NCI-H187 (cell line): ENCODE measurements around the gene KLHDC8B.
"Not testable (repeated sequence)": the region's sequence is repeated elsewhere in the genome, so short reads cannot be mapped to it uniquely, and the experiment has no call there.

Source experiments
- DNase-seq, 2 experiments: peaks; one replicate each; lab custom pipeline; 2025; lab: John Stamatoyannopoulos, UW

Gene KLHDC8B

DNA sequence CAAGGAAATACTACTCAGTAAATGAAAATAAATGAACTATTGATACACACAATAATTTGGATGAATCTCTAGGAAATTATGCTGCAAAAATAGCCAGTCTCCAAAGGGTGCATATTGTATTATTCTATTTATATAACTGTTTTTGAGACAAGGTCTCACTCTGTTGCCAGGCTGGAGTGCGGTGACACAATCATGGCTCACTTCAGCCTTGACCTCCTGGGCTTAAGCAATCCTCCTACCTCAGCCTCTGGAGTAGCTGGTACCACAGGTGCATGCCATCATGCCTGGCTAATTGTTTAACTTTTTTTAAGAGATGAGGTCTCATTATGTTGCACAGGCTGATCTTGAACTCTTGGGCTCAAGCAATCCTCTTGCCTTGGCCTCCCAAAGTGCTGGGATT, 12.5 kb downstream of the KLHDC8B start:
- DNase-seq = no peak

DNA sequence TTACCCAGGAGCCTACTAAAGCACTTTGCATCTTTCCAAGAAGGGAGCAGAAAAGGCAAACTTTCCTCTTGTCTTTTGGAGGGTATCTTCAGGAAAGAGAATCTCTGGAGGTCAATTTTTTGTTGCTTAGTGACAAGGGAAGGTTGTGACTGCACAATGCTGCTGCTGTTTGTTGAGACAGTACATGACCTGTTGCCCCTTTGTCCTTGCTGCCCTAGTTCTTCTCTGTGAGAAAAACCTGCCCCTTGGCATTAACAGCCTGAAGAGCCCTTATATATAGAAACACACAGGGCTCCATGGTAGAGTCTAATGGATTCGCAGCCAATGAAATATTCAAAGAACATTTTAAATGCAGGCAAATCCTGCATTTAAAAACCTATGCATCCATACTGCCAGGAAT, 20.3 kb downstream of the KLHDC8B start:
- no peak for DNase-seq

DNA sequence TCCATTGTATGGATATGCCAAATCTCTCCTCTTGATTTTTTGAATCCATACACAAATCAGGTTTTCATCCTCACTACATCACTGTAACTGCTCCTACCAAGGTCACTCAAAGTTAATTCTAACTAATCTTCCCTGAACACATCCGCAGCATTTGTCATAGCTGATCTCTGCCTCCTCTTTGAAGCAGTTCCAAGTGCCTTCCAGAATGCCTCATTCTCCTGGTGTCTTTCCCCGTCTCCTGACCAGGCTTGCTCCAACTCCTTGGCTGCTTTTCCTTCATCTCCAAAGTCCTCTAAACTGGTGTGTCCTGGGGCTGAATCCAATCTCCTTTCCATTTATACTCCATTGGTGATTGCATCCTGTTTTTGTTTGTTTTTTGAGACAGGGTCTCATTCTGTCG, 26.8 kb downstream of the KLHDC8B start:
- DNase-seq = no peak

DNA sequence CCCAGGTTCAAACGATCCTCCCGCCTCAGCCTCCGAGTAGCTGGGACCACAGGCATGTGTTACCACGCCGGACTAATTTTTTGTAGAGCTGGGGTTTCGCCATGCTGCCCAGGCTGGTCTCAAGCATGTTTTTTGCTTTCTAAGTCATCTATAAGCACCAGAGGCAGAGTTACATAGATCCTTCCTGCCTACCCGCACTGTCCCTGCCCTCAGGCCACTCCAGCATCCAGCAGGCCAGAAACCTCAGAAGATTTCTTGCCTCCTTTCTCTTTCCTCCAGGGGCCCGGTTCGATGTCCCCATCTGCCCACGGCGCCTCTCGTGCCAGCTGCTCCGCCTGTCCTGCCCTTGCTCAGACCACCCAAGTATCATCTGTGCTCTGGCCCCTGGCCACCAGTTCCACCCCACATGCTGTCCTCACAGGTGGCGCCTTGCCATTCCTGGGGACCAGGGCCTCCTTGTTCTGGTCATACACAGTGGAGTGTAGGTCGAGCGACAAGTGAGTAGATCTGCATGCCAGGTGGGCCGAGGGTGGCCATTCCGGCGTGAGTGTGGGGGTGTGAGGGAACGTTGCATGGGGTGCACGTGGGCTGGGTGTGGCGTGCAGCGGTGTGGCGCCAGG, 27.3 kb downstream of the KLHDC8B start:
- DNase-seq = no peak

DNA sequence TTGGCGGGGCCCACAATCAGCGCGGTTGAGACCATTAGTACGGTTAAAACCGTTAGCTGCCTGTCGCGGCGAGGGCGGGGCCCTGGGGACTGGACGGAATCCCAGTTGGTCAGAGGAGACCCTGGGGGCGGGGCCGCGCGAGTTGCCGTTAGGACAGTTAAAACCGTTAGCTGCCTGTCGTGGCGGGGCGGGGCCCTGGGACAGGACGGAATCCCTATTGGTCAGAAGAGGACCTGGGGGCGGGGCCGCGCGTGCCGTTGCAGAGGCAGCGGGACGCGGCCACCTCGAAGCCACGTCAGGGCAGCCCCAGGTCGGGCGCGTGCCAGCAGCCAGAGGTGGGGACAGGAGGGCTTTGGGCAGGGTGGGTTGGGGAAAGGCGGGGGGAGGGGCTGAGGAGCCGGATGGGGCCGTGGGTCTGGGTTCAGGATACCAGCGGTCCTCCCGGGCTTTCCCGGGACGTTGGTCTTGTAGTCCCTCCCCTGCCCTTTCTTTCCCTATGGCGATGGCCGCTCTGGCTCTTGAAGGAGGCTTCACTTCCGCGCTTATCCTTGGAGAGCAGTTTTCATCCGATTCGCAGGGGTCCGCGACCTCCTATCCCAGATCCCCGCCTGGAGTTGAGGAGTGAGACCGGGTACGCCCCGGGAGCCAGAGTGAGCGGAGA, 28.0 kb downstream of the KLHDC8B start:
- DNase-seq = no peak

DNA sequence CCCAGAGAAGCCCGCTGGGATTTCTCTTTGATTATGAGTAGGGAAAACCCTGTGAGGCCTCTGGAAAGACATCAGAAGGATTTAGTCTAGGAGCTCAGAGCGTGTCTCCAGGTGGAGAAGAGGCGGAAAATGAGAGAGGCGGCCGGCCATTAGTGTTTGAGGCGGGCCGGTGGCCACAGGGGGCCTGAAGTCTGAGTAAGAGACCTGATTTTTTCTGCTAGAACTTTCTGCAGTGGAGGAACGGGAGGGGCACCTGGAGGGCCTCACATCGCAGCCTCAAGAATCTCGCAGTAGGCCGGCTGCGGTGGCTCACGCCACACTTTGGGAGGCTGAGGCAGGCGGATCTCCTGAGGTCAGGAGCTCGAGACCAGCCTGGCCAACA, 28.5 kb downstream of the KLHDC8B start:
- DNase-seq = no peak

DNA sequence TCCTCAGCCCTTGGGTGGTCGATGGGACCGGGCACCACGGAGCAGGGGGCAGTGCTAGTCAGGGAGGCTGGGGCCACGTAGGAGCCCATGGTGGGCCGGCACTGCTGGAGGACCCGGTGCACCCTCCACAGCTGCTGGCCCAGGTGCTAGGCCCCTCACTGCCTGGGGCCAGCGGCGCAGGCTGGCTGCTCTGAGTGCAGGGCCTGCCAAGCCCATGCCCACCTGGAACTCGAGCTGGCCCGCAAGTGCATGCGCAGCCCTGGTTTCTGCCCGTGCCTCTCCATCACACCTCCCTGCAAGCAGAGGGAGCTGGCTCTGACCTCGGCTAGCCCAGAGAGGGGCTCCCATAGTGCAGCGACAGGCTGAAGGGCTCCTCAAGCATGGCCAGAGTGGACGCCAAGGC, 42.1 kb downstream of the KLHDC8B start:
- no peak for DNase-seq

DNA sequence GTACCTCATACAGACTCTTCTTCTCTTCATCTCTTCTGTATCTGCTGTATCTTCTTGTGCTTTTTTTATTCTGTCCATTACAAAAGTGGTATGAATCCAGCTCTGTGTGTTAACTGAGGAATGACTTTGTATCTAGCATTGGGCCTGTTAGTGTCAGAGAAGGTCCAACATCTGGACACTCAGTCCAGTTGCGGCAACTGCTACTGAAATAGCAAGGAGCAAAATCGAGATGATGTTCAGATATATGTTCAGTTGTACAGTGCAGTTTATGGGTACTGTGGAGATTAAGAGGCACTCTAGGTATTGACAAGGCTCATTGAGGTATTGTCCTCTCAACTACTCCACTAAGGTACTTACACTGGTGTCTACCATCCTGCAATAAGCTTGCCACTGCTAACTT, 42.6 kb downstream of the KLHDC8B start:
- DNase-seq = no peak

DNA sequence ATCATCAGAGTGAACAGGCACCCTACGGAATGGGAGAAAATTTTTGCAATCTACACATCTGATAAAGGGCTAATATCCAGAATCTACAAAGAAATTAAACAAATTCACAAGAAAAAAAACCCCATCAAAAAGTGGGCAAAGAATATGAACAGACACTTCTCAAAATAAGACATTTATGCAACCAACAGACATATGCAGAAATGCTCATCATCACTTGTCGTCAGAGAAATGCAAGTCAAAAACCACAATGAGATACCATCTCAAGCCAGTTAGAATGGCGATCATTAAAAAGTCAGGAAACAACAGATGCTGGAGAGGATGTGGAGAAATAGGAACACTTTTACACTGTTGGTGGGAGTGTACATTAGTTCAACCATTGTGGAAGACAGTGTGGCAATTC, 45.3 kb downstream of the KLHDC8B start:
- DNase-seq = not testable (repeated sequence)

DNA sequence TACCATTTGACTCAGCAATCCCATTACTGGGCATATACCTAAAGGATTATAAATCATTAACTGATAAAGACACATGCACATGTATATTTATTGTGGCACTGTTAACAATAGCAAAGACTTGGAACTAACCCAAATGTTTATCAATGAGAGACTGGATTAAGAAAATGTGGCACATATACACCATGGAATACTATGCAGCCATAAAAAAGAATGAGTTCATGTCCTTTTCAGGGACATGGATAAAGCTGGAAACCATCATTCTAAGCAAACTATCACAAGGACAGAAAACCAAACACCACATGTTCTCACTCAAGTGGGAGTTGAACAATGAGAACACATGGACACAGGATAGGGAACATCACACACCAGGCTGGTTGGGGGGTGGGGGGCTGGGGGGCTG, 45.7 kb downstream of the KLHDC8B start:
- not testable (repeated sequence) for DNase-seq

DNA sequence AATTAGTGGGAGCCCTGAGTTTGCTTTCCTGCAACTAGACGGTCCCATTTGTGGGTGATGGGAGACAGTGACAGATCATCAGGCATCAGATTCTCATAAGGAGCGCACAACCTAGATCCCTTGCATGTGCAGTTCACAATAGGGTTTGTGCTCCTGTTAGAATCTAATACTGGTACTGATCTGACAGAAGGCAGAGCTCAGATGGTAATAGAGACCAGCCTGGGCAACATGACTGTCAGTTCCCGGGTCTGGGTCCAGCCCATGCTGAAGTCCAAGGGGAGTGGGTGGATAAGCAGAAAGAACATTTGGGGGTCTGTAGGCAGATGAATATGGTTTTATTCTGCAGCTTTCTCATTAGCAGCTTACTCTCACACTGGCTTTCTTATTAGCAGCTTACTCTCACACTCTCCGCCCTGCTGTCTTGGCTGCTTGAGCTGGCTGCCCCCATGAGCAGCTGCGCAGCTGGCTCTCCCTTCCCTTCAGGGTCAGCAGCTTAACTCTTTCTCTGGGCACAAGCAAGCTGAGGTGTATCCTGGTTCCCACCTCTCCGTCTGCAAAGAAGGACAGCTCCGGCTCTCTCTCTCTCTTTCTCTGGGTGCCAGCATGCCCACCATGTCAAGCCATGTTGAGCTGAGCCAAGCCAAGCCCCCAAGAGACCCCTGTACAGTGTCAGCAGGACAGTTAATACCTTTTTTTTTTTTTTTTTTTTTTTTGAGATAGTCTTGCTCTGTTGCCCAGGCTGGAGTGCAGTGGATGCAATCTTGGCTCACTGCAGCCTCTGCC, 46.5 kb downstream of the KLHDC8B start:
- DNase-seq = no peak

DNA sequence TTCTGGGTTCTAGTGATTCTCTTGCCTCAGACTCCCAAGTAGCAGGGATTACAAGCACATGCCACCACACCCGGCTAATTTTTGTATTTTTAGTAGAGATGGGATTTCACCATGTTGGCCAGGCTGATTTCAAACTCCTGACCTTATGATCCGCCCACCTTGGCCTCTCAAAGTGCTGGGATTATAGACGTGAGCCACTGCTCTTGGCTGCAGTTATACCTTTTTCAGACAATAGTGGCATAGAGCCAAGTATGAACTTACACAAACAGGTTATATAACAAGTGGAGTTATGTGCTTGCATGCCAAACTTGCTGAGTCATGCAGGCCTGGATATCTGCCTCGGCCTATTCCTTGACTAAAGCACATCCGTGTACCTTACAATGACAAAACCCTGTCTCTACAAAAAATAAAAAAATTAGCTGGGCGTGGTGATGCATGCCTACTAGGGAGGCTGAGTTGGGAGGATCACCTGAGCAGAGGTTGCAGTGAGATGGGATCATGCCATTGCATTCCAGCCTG, 47.1 kb downstream of the KLHDC8B start:
- DNase-seq = not testable (repeated sequence)

DNA sequence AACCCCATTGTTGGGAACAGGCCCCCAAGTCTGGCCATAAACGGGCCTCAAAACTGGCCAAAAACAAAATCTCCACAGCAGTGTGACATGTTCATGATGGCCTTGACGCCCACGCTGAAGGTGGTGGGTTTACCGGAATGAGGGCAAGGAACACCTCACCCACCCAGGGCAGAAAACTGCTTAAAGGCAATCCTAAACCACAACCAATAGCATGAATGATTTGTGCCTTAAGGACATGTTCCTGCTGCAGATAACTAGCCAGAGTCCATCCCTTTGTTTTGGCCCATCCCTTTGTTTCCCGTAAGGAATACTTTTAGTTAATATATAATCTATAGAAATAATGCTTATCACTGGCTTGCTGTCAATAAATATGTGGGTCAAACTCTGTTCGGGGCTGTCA, 47.7 kb downstream of the KLHDC8B start:
- DNase-seq = no peak

DNA sequence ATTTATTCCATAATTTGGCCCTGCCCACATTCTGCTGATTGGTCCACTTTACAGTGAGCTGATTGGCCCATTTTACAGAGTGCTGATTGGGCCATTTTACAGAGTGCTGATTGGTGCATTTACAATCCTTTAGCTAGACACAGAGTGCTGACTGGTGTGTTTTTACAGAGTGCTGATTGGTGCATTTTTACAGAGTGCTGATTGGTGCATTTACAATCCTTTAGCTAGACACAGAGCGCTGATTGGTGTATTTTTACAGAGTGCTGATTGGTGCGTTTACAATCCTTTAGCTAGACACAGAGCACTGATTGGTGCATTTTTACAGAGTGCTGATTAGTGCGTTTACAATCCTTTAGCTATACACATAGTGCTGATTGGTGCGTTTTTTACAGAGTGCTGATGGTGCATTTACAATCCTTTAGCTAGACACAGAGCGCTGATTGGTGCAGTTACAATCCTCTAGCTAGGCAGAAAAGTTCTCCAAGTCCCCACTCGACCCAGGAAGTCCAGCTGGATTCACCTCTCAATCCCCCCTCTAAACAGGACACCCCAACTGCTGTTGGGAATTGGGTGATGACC, 49.7 kb downstream of the KLHDC8B start:
- not testable (repeated sequence) for DNase-seq

DNA sequence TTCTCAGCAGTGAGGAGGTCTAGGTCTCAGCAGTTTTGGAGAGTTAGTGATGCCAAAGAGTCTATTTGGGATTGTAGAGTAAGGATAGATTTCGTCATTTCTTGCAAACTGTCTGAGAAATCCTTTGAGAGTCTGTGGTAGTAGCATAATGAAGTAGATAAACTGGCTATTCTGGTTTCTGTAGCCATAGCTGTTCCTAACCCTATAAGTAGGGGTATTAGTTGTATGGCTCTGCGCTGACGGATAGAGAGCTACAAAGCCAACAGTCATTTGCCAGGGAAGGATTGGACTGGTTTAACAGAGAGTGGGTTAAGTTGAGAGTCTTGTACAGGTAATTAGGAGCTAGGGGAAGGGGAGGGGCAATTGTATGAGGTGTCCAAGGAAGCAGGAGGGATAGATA, 50.6 kb downstream of the KLHDC8B start:
- DNase-seq = no peak
